HG03442 (cell line): ENCODE measurements around the gene KDM6B.
"Not testable (repeated sequence)": the region's sequence is repeated elsewhere in the genome, so short reads cannot be mapped to it uniquely, and the experiment has no call there.

Experiments used
- ATAC-seq: cut with Tn5 transposase; IDR thresholded peaks from one replicate; pipeline ENCODE4 v1.9.1; 2021; ENCODE audit warnings: mild to moderate bottlenecking, moderate library complexity; ENCODE audit not compliant: unreplicated experiment

Gene KDM6B, protein sequence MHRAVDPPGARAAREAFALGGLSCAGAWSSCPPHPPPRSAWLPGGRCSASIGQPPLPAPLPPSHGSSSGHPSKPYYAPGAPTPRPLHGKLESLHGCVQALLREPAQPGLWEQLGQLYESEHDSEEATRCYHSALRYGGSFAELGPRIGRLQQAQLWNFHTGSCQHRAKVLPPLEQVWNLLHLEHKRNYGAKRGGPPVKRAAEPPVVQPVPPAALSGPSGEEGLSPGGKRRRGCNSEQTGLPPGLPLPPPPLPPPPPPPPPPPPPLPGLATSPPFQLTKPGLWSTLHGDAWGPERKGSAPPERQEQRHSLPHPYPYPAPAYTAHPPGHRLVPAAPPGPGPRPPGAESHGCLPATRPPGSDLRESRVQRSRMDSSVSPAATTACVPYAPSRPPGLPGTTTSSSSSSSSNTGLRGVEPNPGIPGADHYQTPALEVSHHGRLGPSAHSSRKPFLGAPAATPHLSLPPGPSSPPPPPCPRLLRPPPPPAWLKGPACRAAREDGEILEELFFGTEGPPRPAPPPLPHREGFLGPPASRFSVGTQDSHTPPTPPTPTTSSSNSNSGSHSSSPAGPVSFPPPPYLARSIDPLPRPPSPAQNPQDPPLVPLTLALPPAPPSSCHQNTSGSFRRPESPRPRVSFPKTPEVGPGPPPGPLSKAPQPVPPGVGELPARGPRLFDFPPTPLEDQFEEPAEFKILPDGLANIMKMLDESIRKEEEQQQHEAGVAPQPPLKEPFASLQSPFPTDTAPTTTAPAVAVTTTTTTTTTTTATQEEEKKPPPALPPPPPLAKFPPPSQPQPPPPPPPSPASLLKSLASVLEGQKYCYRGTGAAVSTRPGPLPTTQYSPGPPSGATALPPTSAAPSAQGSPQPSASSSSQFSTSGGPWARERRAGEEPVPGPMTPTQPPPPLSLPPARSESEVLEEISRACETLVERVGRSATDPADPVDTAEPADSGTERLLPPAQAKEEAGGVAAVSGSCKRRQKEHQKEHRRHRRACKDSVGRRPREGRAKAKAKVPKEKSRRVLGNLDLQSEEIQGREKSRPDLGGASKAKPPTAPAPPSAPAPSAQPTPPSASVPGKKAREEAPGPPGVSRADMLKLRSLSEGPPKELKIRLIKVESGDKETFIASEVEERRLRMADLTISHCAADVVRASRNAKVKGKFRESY (N-terminal part only)

DNA sequence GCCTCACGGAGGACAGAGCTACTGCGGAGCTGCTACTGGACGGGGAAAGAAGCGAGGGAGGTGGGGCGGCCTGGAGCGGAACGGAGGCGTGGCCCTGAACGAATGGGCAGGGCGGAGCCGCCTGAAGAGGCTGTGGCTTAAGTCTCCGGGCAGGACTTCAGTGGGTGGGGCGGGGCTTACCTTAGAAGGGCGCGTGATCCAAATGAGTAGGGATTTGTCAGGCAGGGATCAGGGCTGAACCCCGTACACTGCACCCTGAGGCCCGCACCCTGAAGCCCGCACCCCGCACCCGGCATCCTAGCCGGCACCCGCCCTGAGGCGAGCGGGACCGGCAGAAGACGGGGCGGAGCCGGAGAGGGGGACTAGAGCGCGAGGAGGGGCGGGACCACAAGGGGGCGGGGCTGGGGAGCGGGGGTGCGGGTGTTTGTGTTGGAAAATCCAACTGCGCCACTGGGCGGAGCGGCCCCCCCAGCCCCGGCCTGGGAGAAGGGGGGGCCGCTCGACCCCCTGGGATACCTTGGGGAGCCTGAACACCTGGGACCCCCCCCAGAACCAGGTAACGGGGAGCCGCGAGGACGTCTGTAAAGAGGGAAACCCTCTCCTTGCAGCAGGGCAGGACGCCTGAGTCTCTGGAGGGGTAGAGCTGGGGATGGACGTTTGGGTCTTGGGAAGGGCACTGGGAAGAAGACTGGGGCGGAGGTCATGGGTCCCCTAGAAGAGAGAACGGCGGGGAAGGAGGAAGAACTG lies at the start of gene KDM6B:
TSS of gene KDM6B (plus strand) at position 423 of the 747 bp plus-strand sequence. CDS start 11,338 bp downstream, outside the sequence.
- ATAC-seq = peak; percentile 52

DNA sequence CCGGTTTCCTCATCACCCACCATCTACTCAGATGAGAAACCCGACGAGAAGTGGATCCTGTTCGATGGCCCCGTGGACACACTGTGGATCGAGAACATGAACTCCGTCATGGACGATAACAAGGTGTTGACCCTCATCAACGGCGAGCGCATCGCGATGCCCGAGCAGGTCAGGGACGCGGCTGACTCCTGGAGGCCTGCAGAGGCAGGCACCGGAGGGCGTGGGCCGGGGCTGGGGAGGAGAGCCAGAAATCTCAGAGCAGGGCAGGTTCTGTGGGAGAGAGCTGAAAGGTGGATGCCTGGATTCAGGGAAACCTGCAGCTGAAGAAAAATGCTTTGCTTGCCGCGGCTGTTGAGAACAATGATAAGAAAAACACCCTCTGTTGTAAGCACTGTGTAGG lies 47.2 kb upstream of the KDM6B start:
- no peak for ATAC-seq

DNA sequence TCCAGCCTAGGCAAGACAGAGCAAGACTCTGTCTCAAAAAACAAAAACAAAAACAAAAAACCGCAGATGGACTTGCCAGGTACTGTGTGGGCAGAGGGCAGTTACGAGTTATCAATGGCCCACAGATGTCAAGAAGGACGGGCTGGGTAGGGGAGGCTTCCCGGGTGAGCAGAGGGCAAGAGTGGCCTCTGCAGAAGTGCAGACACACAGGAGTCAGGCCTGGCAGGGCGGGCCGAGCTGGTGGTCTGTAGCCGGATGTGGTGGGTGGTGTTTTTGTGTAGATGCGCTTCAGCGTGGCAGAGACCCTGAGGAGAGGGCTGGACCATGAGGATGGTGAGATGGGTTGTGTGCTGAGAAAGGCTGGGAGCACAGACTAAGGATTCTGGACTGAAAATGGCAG lies 44.9 kb upstream of the KDM6B start:
- no peak for ATAC-seq

DNA sequence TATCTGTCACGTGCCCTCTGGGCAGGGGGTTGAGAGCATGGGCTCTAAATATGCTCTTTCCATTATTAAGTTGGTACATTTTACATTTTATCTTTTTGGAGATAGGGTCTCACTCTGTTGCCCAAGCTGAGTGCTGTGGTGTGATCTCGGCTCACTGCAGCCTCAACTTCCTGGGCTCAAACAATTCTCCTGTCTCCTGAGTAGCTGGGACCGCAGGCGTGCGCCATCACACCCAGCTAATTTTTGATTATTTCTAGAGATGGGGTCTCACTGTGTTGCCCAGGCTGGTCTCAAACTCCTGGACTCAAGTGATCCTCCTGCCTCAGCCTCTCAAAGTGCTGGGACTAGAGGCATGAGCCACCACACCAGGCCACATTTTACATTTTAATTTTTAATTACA lies 43.9 kb upstream of the KDM6B start:
- ATAC-seq = no peak

DNA sequence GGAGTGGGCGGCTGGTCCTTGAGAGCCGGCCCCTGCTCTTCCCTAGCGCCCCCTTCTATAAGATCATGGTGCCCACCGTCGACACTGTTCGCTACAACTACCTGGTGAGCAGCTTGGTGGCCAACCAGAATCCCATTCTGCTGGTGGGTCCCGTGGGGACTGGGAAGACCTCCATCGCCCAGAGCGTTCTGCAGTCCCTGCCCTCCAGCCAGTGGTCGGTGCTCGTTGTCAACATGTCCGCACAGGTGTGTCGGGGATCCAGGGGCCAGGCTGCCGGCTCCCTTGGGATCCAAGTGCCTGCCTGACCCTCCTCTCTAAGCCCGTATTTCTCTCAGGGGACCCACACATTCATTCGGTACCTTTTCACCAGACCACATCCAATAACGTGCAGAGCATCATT lies 41.4 kb upstream of the KDM6B start:
- no peak for ATAC-seq

DNA sequence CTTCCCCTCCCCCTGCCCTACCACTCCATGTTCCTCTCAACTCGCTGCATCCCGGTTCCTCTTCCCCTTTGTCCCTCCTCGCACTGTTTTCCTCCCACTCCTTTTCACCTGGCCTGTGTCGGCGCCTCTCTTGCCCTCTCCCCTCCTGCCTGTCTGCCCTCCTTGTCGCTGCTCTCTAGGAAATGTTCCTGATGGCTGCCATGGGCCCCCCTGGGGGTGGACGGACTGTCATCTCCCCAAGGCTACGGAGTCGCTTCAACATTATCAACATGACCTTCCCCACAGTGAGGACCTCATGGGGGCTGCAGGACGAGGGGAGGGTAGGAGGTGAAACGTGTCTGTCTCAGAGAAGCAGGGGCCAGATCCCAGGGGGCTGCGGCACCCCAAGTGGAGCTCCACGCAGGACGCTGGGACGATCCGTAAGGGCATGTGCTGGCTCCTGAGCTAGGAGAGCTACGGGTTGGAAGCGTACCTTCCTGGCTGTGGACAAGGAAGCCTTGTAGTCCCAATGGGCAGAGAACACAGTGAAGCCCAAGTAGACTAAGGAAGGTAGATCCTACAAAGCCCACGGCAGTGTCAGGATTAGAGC lies 39.8 kb upstream of the KDM6B start:
- no peak for ATAC-seq

DNA sequence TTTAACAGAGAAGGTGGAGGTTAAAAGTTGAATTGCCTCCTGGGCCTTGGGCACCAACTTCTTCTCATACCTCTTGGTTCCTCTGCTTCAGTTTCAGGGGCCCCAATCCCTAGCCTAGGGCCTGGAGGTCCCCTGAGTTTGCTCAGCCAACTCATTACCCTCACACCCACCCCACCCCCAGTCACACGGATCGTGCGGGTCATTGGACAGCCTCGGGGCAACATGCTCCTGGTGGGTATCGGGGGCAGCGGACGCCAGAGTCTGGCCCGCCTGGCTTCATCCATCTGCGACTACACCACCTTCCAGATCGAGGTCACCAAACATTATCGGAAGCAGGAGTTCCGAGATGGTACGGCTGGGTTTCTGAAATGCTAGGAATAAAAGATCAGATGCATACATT lies 36.0 kb upstream of the KDM6B start:
- no peak for ATAC-seq

DNA sequence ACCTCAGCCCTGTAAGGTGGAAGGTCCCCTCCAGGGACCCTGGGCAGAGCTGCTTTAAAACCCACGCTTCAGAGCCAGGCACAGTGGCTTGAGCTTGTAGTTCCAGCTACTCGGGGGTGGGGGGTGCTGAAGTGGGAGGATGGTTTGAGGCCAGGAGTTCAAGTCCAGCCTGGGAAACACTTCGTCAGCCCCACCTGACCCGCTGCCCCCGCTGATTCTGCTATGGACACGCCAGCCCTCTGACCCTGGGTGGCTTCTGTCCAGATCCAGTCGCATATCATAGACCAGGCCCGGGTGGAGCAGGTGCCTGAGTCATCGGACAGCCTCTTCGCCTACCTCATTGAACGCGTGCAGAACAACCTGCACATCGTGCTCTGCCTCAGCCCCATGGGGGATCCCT lies 35.2 kb upstream of the KDM6B start:
- no peak for ATAC-seq

DNA sequence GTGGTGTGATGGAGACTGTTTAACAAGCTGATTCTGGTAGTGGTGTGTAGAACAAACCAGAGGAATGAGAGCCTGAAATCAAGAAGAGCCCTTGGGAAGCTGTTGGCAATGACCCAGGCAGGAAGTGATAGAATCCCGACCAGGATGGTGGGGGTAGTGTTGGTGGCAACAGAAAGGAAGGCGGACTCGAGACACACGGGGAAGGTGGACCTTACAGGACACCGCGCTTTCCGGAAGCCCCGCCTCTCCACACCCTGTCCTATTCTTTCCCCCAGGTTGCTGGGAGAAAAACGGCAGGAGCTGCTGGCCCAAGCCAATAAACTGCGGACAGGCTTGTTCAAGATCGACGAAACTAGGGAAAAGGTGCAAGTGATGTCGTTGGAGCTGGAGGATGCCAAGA lies 30.0 kb upstream of the KDM6B start:
- no peak for ATAC-seq

DNA sequence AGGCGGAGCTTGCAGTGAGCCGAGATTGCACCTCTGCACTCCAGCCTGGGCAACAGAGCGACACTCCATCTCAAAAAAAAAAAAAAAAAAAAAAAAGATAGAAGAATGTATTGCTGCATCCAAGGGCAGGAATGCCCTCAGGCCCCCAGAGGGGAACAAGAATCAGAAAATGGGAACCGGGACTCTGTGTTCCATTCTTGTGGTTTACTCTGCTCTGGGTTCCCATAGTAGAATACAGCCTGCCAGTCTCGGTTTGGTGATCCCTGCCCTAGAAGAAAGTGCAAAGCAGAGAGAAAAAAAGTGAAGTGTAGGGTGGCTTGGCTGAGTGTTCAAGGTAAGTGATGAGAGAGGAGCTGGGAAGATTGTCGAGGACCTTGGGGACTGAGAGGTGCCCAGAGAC lies 27.4 kb upstream of the KDM6B start:
- no peak for ATAC-seq

DNA sequence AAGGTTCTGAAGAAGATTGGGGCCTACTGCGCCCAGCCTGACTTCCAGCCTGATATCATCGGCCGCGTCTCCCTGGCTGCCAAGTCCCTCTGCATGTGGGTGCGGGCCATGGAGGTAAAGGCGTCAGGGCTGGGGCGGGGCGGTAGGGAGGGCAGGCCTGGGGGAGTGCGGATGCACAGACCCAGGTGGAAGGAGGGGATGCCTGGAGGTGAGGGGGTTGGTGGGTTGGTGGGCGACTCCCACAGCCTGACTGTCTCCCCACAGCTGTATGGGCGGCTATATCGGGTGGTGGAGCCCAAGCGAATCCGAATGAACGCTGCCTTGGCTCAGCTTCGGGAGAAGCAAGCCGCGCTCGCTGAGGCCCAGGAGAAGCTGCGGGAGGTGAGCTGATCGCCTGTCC lies 26.8 kb upstream of the KDM6B start:
- no peak for ATAC-seq

DNA sequence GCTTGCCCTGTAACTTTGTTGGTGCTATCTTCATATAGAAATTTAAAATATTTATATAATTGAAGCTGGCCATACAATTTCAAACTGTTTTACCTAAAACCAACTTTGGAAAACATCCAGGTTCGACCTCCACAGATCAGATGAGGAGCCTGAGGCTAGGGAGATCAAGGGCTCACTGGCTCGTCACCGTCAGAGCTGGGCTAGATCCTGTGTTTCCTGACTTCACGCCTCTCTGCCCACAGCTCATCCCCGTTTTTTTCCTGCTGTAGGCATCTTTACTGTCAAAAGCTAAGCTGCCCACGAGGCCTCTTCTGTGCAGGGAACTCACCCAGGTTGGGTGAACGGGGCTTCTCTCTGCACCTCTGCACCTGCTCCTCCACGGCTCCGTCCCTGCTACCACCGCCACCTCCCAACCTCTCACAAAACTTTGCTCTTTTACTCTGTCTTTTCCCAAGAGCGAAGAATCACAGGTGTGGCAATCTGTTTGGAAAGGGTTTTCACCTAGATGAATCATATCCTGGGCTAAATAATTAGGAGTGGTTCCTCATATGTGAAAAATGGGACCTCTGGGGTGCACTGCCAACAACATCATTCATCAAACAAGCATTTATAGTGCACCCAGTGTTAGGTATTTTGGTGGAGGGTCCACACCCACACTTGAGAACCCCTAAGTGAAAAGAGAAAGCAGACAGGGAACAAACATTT lies 24.8 kb upstream of the KDM6B start:
- ATAC-seq = no peak

DNA sequence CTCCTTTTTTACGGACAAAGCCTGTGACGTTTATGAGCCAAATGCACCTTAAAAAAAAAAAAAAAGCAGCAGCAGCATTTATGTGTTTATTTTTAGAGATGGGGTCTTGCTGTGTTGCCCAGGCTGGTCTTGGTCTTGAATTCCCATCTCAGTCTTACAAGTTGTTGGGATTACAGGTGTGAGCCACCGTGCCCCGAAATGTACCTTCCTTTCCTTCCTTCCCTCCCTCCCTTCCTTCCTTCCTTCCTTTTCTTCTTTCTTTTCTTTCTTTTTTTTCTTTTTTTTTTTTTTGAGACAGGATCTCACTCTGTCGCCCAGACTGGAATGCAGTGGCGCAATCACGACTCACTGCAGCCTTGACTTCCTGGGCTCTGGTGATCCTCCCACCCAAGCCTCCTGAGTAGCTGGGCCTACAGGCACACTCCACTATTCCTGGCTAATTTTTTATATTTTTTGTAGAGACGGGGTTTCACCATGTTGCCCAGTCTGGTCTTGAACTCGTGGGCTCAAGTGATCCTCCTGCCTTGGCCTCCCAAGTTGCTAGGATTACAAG lies 24.1 kb upstream of the KDM6B start:
- not testable (repeated sequence) for ATAC-seq

DNA sequence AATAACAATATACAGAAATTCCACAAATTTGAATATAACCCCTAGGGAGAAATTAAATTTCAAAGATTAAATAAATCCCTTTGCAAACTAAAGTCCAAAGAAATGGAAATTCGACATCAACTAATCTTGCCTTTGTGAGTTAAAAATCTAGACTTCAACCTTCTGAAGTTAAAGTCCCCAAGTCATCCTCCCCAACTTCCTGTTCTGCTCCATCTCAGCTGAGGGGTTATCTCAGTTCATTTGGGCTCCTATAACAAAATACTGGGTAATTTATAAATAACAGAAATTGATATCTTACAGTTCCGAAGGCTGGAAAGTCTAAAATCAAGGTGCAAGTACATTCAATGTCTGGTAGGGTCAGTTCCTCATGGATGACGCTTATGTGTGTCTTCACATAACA lies 22.8 kb upstream of the KDM6B start:
- no peak for ATAC-seq

DNA sequence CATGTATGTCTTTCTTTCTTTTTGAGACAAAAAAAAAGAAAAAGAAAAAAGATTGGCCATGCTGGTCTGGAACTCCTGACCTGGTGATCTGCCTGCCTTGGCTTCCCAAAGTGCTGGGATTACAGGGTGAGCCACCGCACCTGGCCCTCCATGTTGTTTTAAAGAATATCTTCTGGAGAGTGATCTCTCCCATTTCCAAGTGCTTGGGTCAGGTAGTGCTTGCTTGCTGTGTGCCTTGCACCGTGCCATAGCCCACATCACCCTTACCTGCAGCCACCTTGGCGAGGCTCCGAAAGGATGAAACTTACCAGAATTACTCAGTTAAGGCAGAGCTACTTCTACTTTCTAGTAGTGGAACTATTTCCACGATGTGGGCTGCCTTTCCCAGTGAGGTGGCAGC lies 19.0 kb upstream of the KDM6B start:
- no peak for ATAC-seq

DNA sequence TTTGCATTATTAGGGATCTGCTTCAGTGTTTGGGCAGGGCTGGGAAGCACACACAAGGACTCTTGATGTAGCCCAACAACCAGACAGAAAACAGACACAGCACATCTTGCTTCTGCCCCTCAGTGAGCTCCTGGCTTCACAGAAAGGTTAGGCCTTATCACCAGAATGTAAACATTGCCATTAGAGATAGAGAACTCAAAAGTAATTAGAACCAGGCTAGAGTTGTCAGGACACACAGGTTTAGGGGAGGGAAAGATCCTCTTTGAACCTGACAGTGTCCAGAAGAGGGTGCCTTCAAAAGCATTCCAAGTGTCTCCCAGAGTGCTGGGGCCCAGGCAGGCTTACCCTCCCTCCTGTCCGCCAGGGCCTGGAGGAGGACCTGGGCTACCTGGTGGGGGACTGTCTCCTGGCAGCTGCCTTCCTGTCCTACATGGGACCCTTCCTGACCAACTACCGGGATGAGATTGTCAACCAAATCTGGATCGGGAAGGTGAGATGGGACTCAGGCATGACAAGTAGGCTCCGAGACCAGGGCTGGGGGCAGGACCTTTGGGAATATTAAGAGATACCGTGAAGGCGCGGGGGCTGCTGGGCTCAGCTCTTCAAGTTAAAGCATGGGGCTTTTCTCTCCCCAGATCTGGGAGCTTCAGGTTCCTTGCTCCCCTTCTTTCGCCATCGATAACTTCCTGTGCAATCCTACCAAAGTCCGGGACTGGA lies 16.9 kb upstream of the KDM6B start:
- no peak for ATAC-seq

DNA sequence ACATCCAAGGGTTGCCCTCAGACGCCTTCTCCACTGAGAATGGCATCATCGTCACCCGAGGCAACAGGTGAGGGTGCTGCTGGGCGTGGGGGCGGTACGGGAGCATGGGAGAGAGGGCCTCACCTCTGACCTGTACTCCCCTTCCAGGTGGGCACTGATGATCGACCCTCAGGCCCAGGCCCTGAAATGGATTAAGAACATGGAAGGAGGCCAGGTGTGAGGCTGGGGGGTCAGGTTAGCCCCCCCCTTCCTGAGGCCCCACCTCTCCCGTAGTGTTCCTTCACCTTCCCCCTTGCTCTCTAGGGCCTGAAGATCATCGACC lies 16.4 kb upstream of the KDM6B start:
- ATAC-seq = no peak

DNA sequence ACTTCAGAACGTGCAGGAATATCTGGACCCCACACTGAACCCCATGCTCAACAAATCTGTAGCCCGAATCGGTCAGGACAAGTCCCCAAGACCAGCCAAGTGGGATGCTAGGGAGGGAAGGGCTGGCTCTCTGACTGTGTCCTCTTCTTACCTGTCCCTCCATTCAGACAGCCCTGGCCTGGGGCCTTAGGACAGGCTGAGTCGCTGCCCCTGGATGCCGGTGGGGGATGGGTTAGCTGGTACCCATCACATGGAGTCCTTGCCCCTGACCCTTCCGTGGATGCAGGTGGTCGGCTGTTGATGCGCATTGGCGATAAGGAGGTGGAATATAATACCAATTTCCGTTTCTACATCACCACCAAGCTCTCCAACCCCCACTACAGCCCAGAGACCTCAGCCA lies 16.0 kb upstream of the KDM6B start:
- ATAC-seq = no peak
